Measurements from ENCODE around the gene HEXA.

GRCh38 chr15:72345806-72346205 lies 30.0 kb downstream of the HEXA start:
- TF ChIP-seq CTCF (IDR thresholded peaks at IDR 0.05) (no peak), POLR2AphosphoS5 (IDR thresholded peaks at IDR 0.05) (no peak), POLR2A (IDR thresholded peaks at IDR 0.05) (no peak)
